ENCODE data around the gene HDHD2. TPM values are rescaled to one million over a fixed set of nuclear protein-coding genes. Genes with fewer than 3 reads are reported as not detected.

HDHD2 gene
- total and polyA plus RNA-seq, 7 experiments from 2014 or later = 22.7 to 58.7 (median 41.7) TPM

- no peak overlapping the region for H3K4me3 ChIP-seq (ENCODE audit: low read length)
- CTCF ChIA-PET = no interaction called here
- H3K36me3 ChIP-seq (ENCODE audit: control insufficient read depth in 2 of 3, insufficient read depth in 3 of 3, low read length in 3 of 3) = peaks cover 0 to 5% (median 0%) of the 10 kb centered on the region in 3 experiments
- peaks cover 0 to 12% (median 4%) of the 10 kb centered on the region in 5 donors for H3K36me3 Mint-ChIP-seq
- H3K27ac ChIP-seq (ENCODE audit: low read depth, low read length) = no peak overlapping the region
- H3K9me3 ChIP-seq (ENCODE audit: control insufficient read depth in 2 of 3, low read length in 3 of 3) = peaks cover 0 to 12% (median 0%) of the 10 kb centered on the region in 3 experiments
- intact Hi-C loops (cut with micrococcal nuclease) = no loop called here
- DNase-seq (no peak), ATAC-seq (no peak)
- H3K4me1 Mint-ChIP-seq = peaks cover 0 to 4% (median 0%) of the 10 kb centered on the region in 7 donors
- peaks cover 0 to 32% (median 16%) of the 10 kb centered on the region in 11 donors for H3K9me3 Mint-ChIP-seq
- H3K27ac Mint-ChIP-seq = no peak overlapping the region
- H3K4me3 Mint-ChIP-seq = no peak overlapping the region
- peaks cover 0 to 17% (median 1%) of the 10 kb centered on the region in 5 donors for H3K27me3 Mint-ChIP-seq
- H3K27me3 ChIP-seq (ENCODE audit: control insufficient read depth in 2 of 2, insufficient read depth in 2 of 2, low read length in 2 of 2) = no peaks in the 10 kb centered on the region
- no peaks in the 10 kb centered on the region for H3K4me1 ChIP-seq (ENCODE audit: control insufficient read depth in 2 of 2, insufficient read depth in 2 of 2, low read length in 2 of 2)
- POLR2A ChIA-PET = no interaction called here
Observed at GRCh38 chr18:47180765-47181164, 30.5 kb upstream of the HDHD2 start.

GRCh38 chr18:47179520-47179919, 29.2 kb upstream of the HDHD2 start:
- peaks cover 0 to 16% (median 0%) of the 10 kb centered on the region in 5 donors for H3K27me3 Mint-ChIP-seq
- Histone ChIP-seq H3K9me3 (ENCODE audit: control insufficient read depth in 2 of 3, low read length in 3 of 3) (peaks cover 0 to 6% (median 0%) of the 10 kb centered on the region in 3 experiments), H3K4me3 (ENCODE audit: low read length) (no peak overlapping the region), H3K27me3 (ENCODE audit: control insufficient read depth in 2 of 2, insufficient read depth in 2 of 2, low read length in 2 of 2) (no peaks in the 10 kb centered on the region), H3K4me1 (ENCODE audit: control insufficient read depth in 2 of 2, insufficient read depth in 2 of 2, low read length in 2 of 2) (peaks cover 4 to 9% of the 10 kb centered on the region in 2 donors), H3K27ac (ENCODE audit: low read depth, low read length) (no peak overlapping the region), H3K36me3 (ENCODE audit: control insufficient read depth in 2 of 3, insufficient read depth in 3 of 3, low read length in 3 of 3) (peaks cover 0 to 7% (median 0%) of the 10 kb centered on the region in 3 experiments)
- ATAC-seq (no peak), DNase-seq (no peak)
- intact Hi-C loops (cut with micrococcal nuclease) = loop anchor here (5.0 to 10.0 kb wide), 3 partner anchors 265 to 1495 kb away; partner anchors contain the start of genes KATNAL2 (in 1 of the 2), PIAS2 (in 1 of the 2) and SMAD2 (in 1 of the 2)
- H3K36me3 Mint-ChIP-seq = peaks cover 0 to 6% (median 2%) of the 10 kb centered on the region in 5 donors
- peaks cover 0 to 4% (median 0%) of the 10 kb centered on the region in 7 donors for H3K4me1 Mint-ChIP-seq
- no peak overlapping the region for H3K4me3 Mint-ChIP-seq
- peaks cover 0 to 20% (median 9%) of the 10 kb centered on the region in 11 donors for H3K9me3 Mint-ChIP-seq
- H3K27ac Mint-ChIP-seq = no peak overlapping the region
- ChIA-PET POLR2A (interaction anchor here (1.3 kb wide), 1 partner anchor 29 kb away, joined by 4 read pairs; the partner anchor contains the start of gene HDHD2), CTCF (no interaction called here)

GRCh38 chr18:47175898-47176575, 25.7 kb upstream of the HDHD2 start, which contains the start of gene IER3IP1:
Gene IER3IP1 (minus strand): TSS chr18:47176364. CDS start chr18:47176277, 87 bp downstream.
- ChIA-PET POLR2A (no interaction called here), CTCF (no interaction called here)
- ATAC-seq (peak; percentile 97), DNase-seq (peak; percentile 71 to 89 (median 85))
- peak within 1 kb of the TSS; percentile 72 for H3K27ac ChIP-seq (ENCODE audit: low read depth, low read length)
- peak within 1 kb of the TSS; percentile 94 for H3K4me3 ChIP-seq (ENCODE audit: low read length)
- Mint-ChIP-seq H3K27me3 (peaks cover 0 to 12% (median 0%) of the 10 kb centered on the region in 5 donors), H3K4me1 (peaks cover 0 to 9% (median 0%) of the 10 kb centered on the region in 7 donors), H3K27ac (peak within 1 kb of the TSS in 6 of 9 donors; percentile 70 to 91 (median 82)), H3K9me3 (no peaks in the 10 kb centered on the region), H3K4me3 (peak within 1 kb of the TSS in 8 of 10 donors; percentile 6 to 64 (median 53)), H3K36me3 (peaks cover 0 to 2% (median 0%) of the 10 kb centered on the region in 5 donors)
- no peaks in the 10 kb centered on the region for H3K9me3 ChIP-seq (ENCODE audit: control insufficient read depth in 2 of 3, low read length in 3 of 3)
- peaks cover 10 to 17% of the 10 kb centered on the region in 2 donors for H3K4me1 ChIP-seq (ENCODE audit: control insufficient read depth in 2 of 2, insufficient read depth in 2 of 2, low read length in 2 of 2)
- intact Hi-C loops (cut with micrococcal nuclease) = loop anchor here (1.0 to 10.0 kb wide), 6 partner anchors 26 to 1491 kb away; partner anchors contain the start of genes HDHD2 (in 2 of the 2), KATNAL2 (in 2 of the 2), PIAS2 (in 2 of the 2) and SMAD2 (in 2 of the 2)
- no peaks in the 10 kb centered on the region for H3K27me3 ChIP-seq (ENCODE audit: control insufficient read depth in 2 of 2, insufficient read depth in 2 of 2, low read length in 2 of 2)
- H3K36me3 ChIP-seq (ENCODE audit: control insufficient read depth in 2 of 3, insufficient read depth in 3 of 3, low read length in 3 of 3) = peaks cover 0 to 7% (median 0%) of the 10 kb centered on the region in 3 experiments

- H3K9me3 ChIP-seq (ENCODE audit: control insufficient read depth in 2 of 3, low read length in 3 of 3) = no peaks in the 10 kb centered on the region
- no peaks in the 10 kb centered on the region for H3K27me3 ChIP-seq (ENCODE audit: control insufficient read depth in 2 of 2, insufficient read depth in 2 of 2, low read length in 2 of 2)
- H3K4me1 ChIP-seq (ENCODE audit: control insufficient read depth in 2 of 2, insufficient read depth in 2 of 2, low read length in 2 of 2) = peaks cover 10 to 17% of the 10 kb centered on the region in 2 donors
- no peak for ATAC-seq
- ChIA-PET CTCF (no interaction called here), POLR2A (interaction anchor here (1.2 kb wide), 1 partner anchor 25 kb away, joined by 3 read pairs; the partner anchor contains the start of gene HDHD2)
- Mint-ChIP-seq H3K4me1 (peaks cover 0 to 11% (median 0%) of the 10 kb centered on the region in 7 donors), H3K27me3 (peaks cover 0 to 6% (median 0%) of the 10 kb centered on the region in 5 donors), H3K27ac (peak overlapping the region in 5 of 9 donors; percentile 63 to 91 (median 77)), H3K36me3 (peaks cover 0 to 2% (median 0%) of the 10 kb centered on the region in 5 donors), H3K9me3 (no peaks in the 10 kb centered on the region), H3K4me3 (no peak overlapping the region)
- no peak for DNase-seq
- peaks cover 0 to 7% (median 0%) of the 10 kb centered on the region in 3 experiments for H3K36me3 ChIP-seq (ENCODE audit: control insufficient read depth in 2 of 3, insufficient read depth in 3 of 3, low read length in 3 of 3)
- peak overlapping the region; percentile 72 for H3K27ac ChIP-seq (ENCODE audit: low read depth, low read length)
- intact Hi-C loops (cut with micrococcal nuclease) = loop anchor here (1.0 to 10.0 kb wide), 4 partner anchors 25 to 1491 kb away; partner anchors contain the start of genes HDHD2 (in 1 of the 2), KATNAL2 (in 1 of the 2), PIAS2 (in 1 of the 2) and SMAD2 (in 1 of the 2)
- H3K4me3 ChIP-seq (ENCODE audit: low read length) = peak overlapping the region; percentile 94
Observed at GRCh38 chr18:47175283-47175897, 25.1 kb upstream of the HDHD2 start.

GRCh38 chr18:47174545-47175116, 24.3 kb upstream of the HDHD2 start:
- no peaks in the 10 kb centered on the region for H3K9me3 Mint-ChIP-seq
- H3K4me3 ChIP-seq (ENCODE audit: low read length) = peak overlapping the region; percentile 94
- H3K27me3 Mint-ChIP-seq = peaks cover 0 to 5% (median 0%) of the 10 kb centered on the region in 5 donors
- peaks cover 0 to 7% (median 0%) of the 10 kb centered on the region in 3 experiments for H3K36me3 ChIP-seq (ENCODE audit: control insufficient read depth in 2 of 3, insufficient read depth in 3 of 3, low read length in 3 of 3)
- DNase-seq (no peak), ATAC-seq (no peak)
- no peak overlapping the region for H3K27ac ChIP-seq (ENCODE audit: low read depth, low read length)
- POLR2A ChIA-PET = interaction anchor here (0.6 to 1.2 kb wide), 2 partner anchors 24 to 712 kb away, joined by 3 read pairs; partner anchors contain the start of gene HDHD2
- H3K4me1 Mint-ChIP-seq = peaks cover 0 to 18% (median 6%) of the 10 kb centered on the region in 7 donors
- H3K9me3 ChIP-seq (ENCODE audit: control insufficient read depth in 2 of 3, low read length in 3 of 3) = no peaks in the 10 kb centered on the region
- intact Hi-C loops (cut with micrococcal nuclease) = loop anchor here (1.0 to 10.0 kb wide), 4 partner anchors 24 to 1490 kb away; partner anchors contain the start of genes HDHD2 (in 1 of the 2), KATNAL2 (in 1 of the 2), PIAS2 (in 1 of the 2) and SMAD2 (in 1 of the 2)
- no peaks in the 10 kb centered on the region for H3K27me3 ChIP-seq (ENCODE audit: control insufficient read depth in 2 of 2, insufficient read depth in 2 of 2, low read length in 2 of 2)
- H3K27ac Mint-ChIP-seq = no peak overlapping the region
- H3K36me3 Mint-ChIP-seq = peaks cover 0 to 2% (median 0%) of the 10 kb centered on the region in 5 donors
- H3K4me1 ChIP-seq (ENCODE audit: control insufficient read depth in 2 of 2, insufficient read depth in 2 of 2, low read length in 2 of 2) = peaks cover 10 to 17% of the 10 kb centered on the region in 2 donors
- CTCF ChIA-PET = no interaction called here
- no peak overlapping the region for H3K4me3 Mint-ChIP-seq

GRCh38 chr18:47172476-47172875, 22.2 kb upstream of the HDHD2 start:
- intact Hi-C loops (cut with micrococcal nuclease) = loop anchor here (10.0 kb wide), 2 partner anchors 258 to 1488 kb away; partner anchors contain the start of genes KATNAL2 (in 1 of the 2) and PIAS2 (in 1 of the 2)
- Mint-ChIP-seq H3K27me3 (peaks cover 0 to 4% (median 0%) of the 10 kb centered on the region in 5 donors), H3K36me3 (peaks cover 0 to 2% (median 0%) of the 10 kb centered on the region in 5 donors), H3K27ac (no peak overlapping the region), H3K9me3 (no peaks in the 10 kb centered on the region), H3K4me1 (peaks cover 4 to 30% (median 16%) of the 10 kb centered on the region in 7 donors), H3K4me3 (no peak overlapping the region)
- ChIA-PET CTCF (no interaction called here), POLR2A (no interaction called here)
- peaks cover 10 to 17% of the 10 kb centered on the region in 2 donors for H3K4me1 ChIP-seq (ENCODE audit: control insufficient read depth in 2 of 2, insufficient read depth in 2 of 2, low read length in 2 of 2)
- H3K27ac ChIP-seq (ENCODE audit: low read depth, low read length) = no peak overlapping the region
- no peaks in the 10 kb centered on the region for H3K27me3 ChIP-seq (ENCODE audit: control insufficient read depth in 2 of 2, insufficient read depth in 2 of 2, low read length in 2 of 2)
- H3K36me3 ChIP-seq (ENCODE audit: control insufficient read depth in 2 of 3, insufficient read depth in 3 of 3, low read length in 3 of 3) = peaks cover 0 to 7% (median 0%) of the 10 kb centered on the region in 3 experiments
- no peak overlapping the region for H3K4me3 ChIP-seq (ENCODE audit: low read length)
- DNase-seq = no peak
- H3K9me3 ChIP-seq (ENCODE audit: control insufficient read depth in 2 of 3, low read length in 3 of 3) = no peaks in the 10 kb centered on the region
- no peak for ATAC-seq
